ENCODE data around the gene MED25. TPM values are rescaled to one million over a fixed set of nuclear protein-coding genes. Genes with fewer than 3 reads are reported as not detected.

MED25 gene
- total RNA-seq, 1 donor from 2014 or later, result 11.0 TPM

- Histone ChIP-seq H3K27ac (ENCODE audit: low read depth, low read length) (no peak overlapping the region), H3K9ac (ENCODE audit: low read depth in 1 of 3, low read length in 3 of 3) (no peak overlapping the region), H3K4me3 (ENCODE audit: low read length in 3 of 3) (no peak overlapping the region), H3K27me3 (ENCODE audit: control insufficient read depth in 3 of 3, insufficient read depth in 3 of 3, low read length in 3 of 3) (no peaks in the 10 kb centered on the region), H3K4me1 (ENCODE audit: control insufficient read depth in 3 of 3, insufficient read depth in 3 of 3, low read length in 3 of 3) (peaks cover 18 to 26% (median 26%) of the 10 kb centered on the region in 3 donors), H3K9me3 (ENCODE audit: control insufficient read depth in 3 of 3, low read length in 3 of 3) (no peaks in the 10 kb centered on the region), H3K36me3 (ENCODE audit: control insufficient read depth in 3 of 3, insufficient read depth in 3 of 3, low read length in 3 of 3) (peaks cover 11 to 24% (median 13%) of the 10 kb centered on the region in 3 donors)
Measured at GRCh38 chr19:49805822-49806619, 12.1 kb upstream of the MED25 start.

GRCh38 chr19:49806620-49806959 lies 11.5 kb upstream of the MED25 start:
- Histone ChIP-seq H3K36me3 (ENCODE audit: control insufficient read depth in 3 of 3, insufficient read depth in 3 of 3, low read length in 3 of 3) (peaks cover 8 to 23% (median 13%) of the 10 kb centered on the region in 3 donors), H3K9me3 (ENCODE audit: control insufficient read depth in 3 of 3, low read length in 3 of 3) (no peaks in the 10 kb centered on the region), H3K4me3 (ENCODE audit: low read length in 3 of 3) (no peak overlapping the region), H3K9ac (ENCODE audit: low read depth in 1 of 3, low read length in 3 of 3) (peak overlapping the region in 1 of 3 donors; percentile 25), H3K27ac (ENCODE audit: low read depth, low read length) (no peak overlapping the region), H3K27me3 (ENCODE audit: control insufficient read depth in 3 of 3, insufficient read depth in 3 of 3, low read length in 3 of 3) (no peaks in the 10 kb centered on the region), H3K4me1 (ENCODE audit: control insufficient read depth in 3 of 3, insufficient read depth in 3 of 3, low read length in 3 of 3) (peaks cover 18 to 26% (median 26%) of the 10 kb centered on the region in 3 donors)

GRCh38 chr19:49807058-49807903 lies 10.8 kb upstream of the MED25 start:
- H3K4me1 ChIP-seq (ENCODE audit: control insufficient read depth in 3 of 3, insufficient read depth in 3 of 3, low read length in 3 of 3), result peaks cover 18 to 26% (median 22%) of the 10 kb centered on the region in 3 donors
- no peaks in the 10 kb centered on the region for H3K27me3 ChIP-seq (ENCODE audit: control insufficient read depth in 3 of 3, insufficient read depth in 3 of 3, low read length in 3 of 3)
- no peak overlapping the region for H3K4me3 ChIP-seq (ENCODE audit: low read length in 3 of 3)
- peaks cover 8 to 23% (median 13%) of the 10 kb centered on the region in 3 donors for H3K36me3 ChIP-seq (ENCODE audit: control insufficient read depth in 3 of 3, insufficient read depth in 3 of 3, low read length in 3 of 3)
- H3K9me3 ChIP-seq (ENCODE audit: control insufficient read depth in 3 of 3, low read length in 3 of 3), result no peaks in the 10 kb centered on the region
- H3K27ac ChIP-seq (ENCODE audit: low read depth, low read length), result no peak overlapping the region
- no peak overlapping the region for H3K9ac ChIP-seq (ENCODE audit: low read depth in 1 of 3, low read length in 3 of 3)

GRCh38 chr19:49807904-49808675 lies 10.0 kb upstream of the MED25 start:
- Histone ChIP-seq H3K4me1 (ENCODE audit: control insufficient read depth in 3 of 3, insufficient read depth in 3 of 3, low read length in 3 of 3) (peaks cover 16 to 30% (median 24%) of the 10 kb centered on the region in 3 donors), H3K9me3 (ENCODE audit: control insufficient read depth in 3 of 3, low read length in 3 of 3) (no peaks in the 10 kb centered on the region), H3K9ac (ENCODE audit: low read depth in 1 of 3, low read length in 3 of 3) (peak overlapping the region in 1 of 3 donors; percentile 64), H3K36me3 (ENCODE audit: control insufficient read depth in 3 of 3, insufficient read depth in 3 of 3, low read length in 3 of 3) (peaks cover 6 to 22% (median 11%) of the 10 kb centered on the region in 3 donors), H3K4me3 (ENCODE audit: low read length in 3 of 3) (peak overlapping the region; percentile 59 to 93 (median 91)), H3K27me3 (ENCODE audit: control insufficient read depth in 3 of 3, insufficient read depth in 3 of 3, low read length in 3 of 3) (no peaks in the 10 kb centered on the region), H3K27ac (ENCODE audit: low read depth, low read length) (peak overlapping the region; percentile 19)

GRCh38 chr19:49808711-49809159 lies 9.4 kb upstream of the MED25 start:
- no peaks in the 10 kb centered on the region for H3K9me3 ChIP-seq (ENCODE audit: control insufficient read depth in 3 of 3, low read length in 3 of 3)
- peak overlapping the region; percentile 97 for H3K27ac ChIP-seq (ENCODE audit: low read depth, low read length)
- peak overlapping the region; percentile 86 to 93 (median 91) for H3K4me3 ChIP-seq (ENCODE audit: low read length in 3 of 3)
- peaks cover 15 to 33% (median 25%) of the 10 kb centered on the region in 3 donors for H3K4me1 ChIP-seq (ENCODE audit: control insufficient read depth in 3 of 3, insufficient read depth in 3 of 3, low read length in 3 of 3)
- no peaks in the 10 kb centered on the region for H3K27me3 ChIP-seq (ENCODE audit: control insufficient read depth in 3 of 3, insufficient read depth in 3 of 3, low read length in 3 of 3)
- H3K36me3 ChIP-seq (ENCODE audit: control insufficient read depth in 3 of 3, insufficient read depth in 3 of 3, low read length in 3 of 3), result peaks cover 0 to 15% (median 5%) of the 10 kb centered on the region in 3 donors
- peak overlapping the region; percentile 88 to 97 (median 92) for H3K9ac ChIP-seq (ENCODE audit: low read depth in 1 of 3, low read length in 3 of 3)

- Histone ChIP-seq H3K9ac (ENCODE audit: low read depth in 1 of 3, low read length in 3 of 3) (peak overlapping the region; percentile 88 to 97 (median 92)), H3K27ac (ENCODE audit: low read depth, low read length) (peak overlapping the region; percentile 97), H3K9me3 (ENCODE audit: control insufficient read depth in 3 of 3, low read length in 3 of 3) (no peaks in the 10 kb centered on the region), H3K4me1 (ENCODE audit: control insufficient read depth in 3 of 3, insufficient read depth in 3 of 3, low read length in 3 of 3) (peaks cover 15 to 33% (median 25%) of the 10 kb centered on the region in 3 donors), H3K4me3 (ENCODE audit: low read length in 3 of 3) (peak overlapping the region; percentile 86 to 93 (median 91)), H3K36me3 (ENCODE audit: control insufficient read depth in 3 of 3, insufficient read depth in 3 of 3, low read length in 3 of 3) (peaks cover 0 to 14% (median 5%) of the 10 kb centered on the region in 3 donors), H3K27me3 (ENCODE audit: control insufficient read depth in 3 of 3, insufficient read depth in 3 of 3, low read length in 3 of 3) (no peaks in the 10 kb centered on the region)
Measured at GRCh38 chr19:49809160-49809940, 8.7 kb upstream of the MED25 start.

- Histone ChIP-seq H3K27me3 (ENCODE audit: control insufficient read depth in 3 of 3, insufficient read depth in 3 of 3, low read length in 3 of 3) (no peaks in the 10 kb centered on the region), H3K4me3 (ENCODE audit: low read length in 3 of 3) (peak overlapping the region; percentile 86 to 93 (median 91)), H3K4me1 (ENCODE audit: control insufficient read depth in 3 of 3, insufficient read depth in 3 of 3, low read length in 3 of 3) (peaks cover 15 to 33% (median 25%) of the 10 kb centered on the region in 3 donors), H3K36me3 (ENCODE audit: control insufficient read depth in 3 of 3, insufficient read depth in 3 of 3, low read length in 3 of 3) (peaks cover 0 to 11% (median 3%) of the 10 kb centered on the region in 3 donors), H3K9ac (ENCODE audit: low read depth in 1 of 3, low read length in 3 of 3) (peak overlapping the region; percentile 88 to 97 (median 92)), H3K9me3 (ENCODE audit: control insufficient read depth in 3 of 3, low read length in 3 of 3) (no peaks in the 10 kb centered on the region), H3K27ac (ENCODE audit: low read depth, low read length) (peak overlapping the region; percentile 97)
Measured at GRCh38 chr19:49809941-49810389, 8.1 kb upstream of the MED25 start.

- H3K9ac ChIP-seq (ENCODE audit: low read depth in 1 of 3, low read length in 3 of 3), result no peak overlapping the region
- peaks cover 0 to 5% (median 3%) of the 10 kb centered on the region in 3 donors for H3K36me3 ChIP-seq (ENCODE audit: control insufficient read depth in 3 of 3, insufficient read depth in 3 of 3, low read length in 3 of 3)
- H3K9me3 ChIP-seq (ENCODE audit: control insufficient read depth in 3 of 3, low read length in 3 of 3), result no peaks in the 10 kb centered on the region
- H3K27me3 ChIP-seq (ENCODE audit: control insufficient read depth in 3 of 3, insufficient read depth in 3 of 3, low read length in 3 of 3), result no peaks in the 10 kb centered on the region
- H3K27ac ChIP-seq (ENCODE audit: low read depth, low read length), result no peak overlapping the region
- H3K4me3 ChIP-seq (ENCODE audit: low read length in 3 of 3), result no peak overlapping the region
- H3K4me1 ChIP-seq (ENCODE audit: control insufficient read depth in 3 of 3, insufficient read depth in 3 of 3, low read length in 3 of 3), result peaks cover 15 to 33% (median 25%) of the 10 kb centered on the region in 3 donors
Measured at GRCh38 chr19:49811328-49811727, 6.8 kb upstream of the MED25 start.
